Measurements from ENCODE around the gene TMPRSS11B. TPM values are rescaled to one million over a fixed set of nuclear protein-coding genes. Genes with fewer than 3 reads are reported as not detected.

TMPRSS11B gene
- total RNA-seq, 1 experiment from 2014 or later, result not detected

DNA sequence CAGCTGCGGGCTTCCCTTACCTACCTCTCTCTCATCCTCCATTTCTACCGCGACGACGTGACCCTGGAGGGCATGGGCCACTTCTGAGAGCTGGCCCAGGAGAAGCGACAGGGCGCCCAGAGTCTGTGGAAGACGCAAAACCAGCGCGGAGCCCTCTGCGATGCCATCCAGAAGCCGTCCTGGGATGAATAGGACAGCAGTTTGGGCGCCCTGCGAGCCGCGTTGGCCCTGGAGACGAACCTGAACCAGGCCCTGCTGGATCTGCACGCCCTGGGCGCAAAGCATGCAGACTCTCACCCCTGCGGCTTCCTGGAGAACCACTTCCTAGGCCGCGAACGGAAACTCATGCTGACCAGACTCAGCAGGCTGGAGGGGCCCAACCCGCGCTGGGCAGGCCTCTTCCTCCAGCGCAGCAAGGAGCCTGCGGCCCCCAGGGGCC, 63.1 kb downstream of the TMPRSS11B start:
- DNase-seq (ENCODE audit: low read depth, low spot score) (no peak), ATAC-seq (no peak)
- Histone ChIP-seq H3K9me3 (ENCODE audit: control insufficient read depth in 1 of 2, insufficient read depth in 1 of 2, low read depth in 1 of 2, low read length in 2 of 2) (no peaks in the 10 kb centered on the region), H4K20me1 (ENCODE audit: insufficient read depth) (no peaks in the 10 kb centered on the region), H3K9me2 (ENCODE audit: insufficient read depth) (no peaks in the 10 kb centered on the region), H3K4me2 (ENCODE audit: low read length) (no peak overlapping the region), H3K4me1 (ENCODE audit: control insufficient read depth in 1 of 2, insufficient read depth in 2 of 2, low read length in 2 of 2) (peaks cover 0 to 8% of the 10 kb centered on the region in 2 experiments; a peak in 2 of 4 replicates), H3K27me3 (ENCODE audit: insufficient read depth, low read length) (no peaks in the 10 kb centered on the region), H3K27ac (ENCODE audit: low read depth, low read length) (no peak overlapping the region), H3K79me2 (ENCODE audit: insufficient read depth, low read length) (no peaks in the 10 kb centered on the region), H2AFZ (ENCODE audit: low read depth, low read length, poor library complexity, severe bottlenecking) (no peak overlapping the region), H3K9ac (ENCODE audit: low read length) (no peak overlapping the region), H3K4me3 (replicated peaks in 1 of 2; ENCODE audit: low read depth in 1 of 2, low read length in 2 of 2) (no peak overlapping the region), H3K36me3 (ENCODE audit: control insufficient read depth in 1 of 2, insufficient read depth in 2 of 2, low read length in 2 of 2) (no peaks in the 10 kb centered on the region)
- ChIA-PET RAD21 (ENCODE audit: low non-redundant PET in 1 of 2, low total read pairs in 2 of 2, uncharacterized antibody in 2 of 2, unreplicated experiment in 2 of 2) (no interaction called here), CTCF (no interaction called here), POLR2A (no interaction called here)
- intact Hi-C loops (cut with micrococcal nuclease), result no loop called here
- BruUV-seq (replicated peaks), result no TSS peak
- TF ChIP-seq, protein P1, sequence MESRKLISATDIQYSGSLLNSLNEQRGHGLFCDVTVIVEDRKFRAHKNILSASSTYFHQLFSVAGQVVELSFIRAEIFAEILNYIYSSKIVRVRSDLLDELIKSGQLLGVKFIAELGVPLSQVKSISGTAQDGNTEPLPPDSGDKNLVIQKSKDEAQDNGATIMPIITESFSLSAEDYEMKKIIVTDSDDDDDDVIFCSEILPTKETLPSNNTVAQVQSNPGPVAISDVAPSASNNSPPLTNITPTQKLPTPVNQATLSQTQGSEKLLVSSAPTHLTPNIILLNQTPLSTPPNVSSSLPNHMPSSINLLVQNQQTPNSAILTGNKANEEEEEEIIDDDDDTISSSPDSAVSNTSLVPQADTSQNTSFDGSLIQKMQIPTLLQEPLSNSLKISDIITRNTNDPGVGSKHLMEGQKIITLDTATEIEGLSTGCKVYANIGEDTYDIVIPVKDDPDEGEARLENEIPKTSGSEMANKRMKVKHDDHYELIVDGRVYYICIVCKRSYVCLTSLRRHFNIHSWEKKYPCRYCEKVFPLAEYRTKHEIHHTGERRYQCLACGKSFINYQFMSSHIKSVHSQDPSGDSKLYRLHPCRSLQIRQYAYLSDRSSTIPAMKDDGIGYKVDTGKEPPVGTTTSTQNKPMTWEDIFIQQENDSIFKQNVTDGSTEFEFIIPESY (IDR thresholded peaks at IDR 0.05; ENCODE audit: extremely low read depth, insufficient replicate concordance, low read length), result no peak

DNA sequence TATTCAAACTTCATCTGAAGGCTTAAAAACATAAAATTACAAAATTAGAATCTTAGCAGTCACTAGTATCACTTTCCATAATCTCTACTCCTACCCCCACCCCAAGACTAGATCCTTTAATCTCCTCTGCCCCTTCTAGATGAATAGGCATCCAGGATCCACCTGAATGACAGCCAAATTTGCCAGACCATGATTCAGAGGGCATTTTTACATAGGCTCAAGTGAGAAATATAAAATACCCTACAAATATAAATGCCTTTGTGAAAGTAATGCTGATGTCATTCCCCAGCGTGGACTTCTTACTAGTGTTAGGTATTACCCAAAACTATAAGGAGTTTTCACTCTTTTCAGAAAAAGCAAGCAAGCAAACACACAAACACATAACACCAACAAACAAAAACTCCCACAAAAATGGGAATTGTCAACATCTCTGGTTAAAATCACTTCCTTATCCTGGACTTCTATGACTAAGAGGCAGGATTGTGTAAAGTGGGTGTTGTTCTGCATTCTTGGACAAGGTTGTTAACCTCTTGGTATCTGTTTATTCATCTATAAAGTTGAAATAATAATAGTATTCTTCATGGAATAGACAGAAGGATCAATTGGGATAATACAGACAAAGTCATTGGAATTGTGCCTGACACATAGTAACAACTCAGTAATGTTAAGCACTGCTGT, 64.5 kb downstream of the TMPRSS11B start:
- ChIA-PET RAD21 (ENCODE audit: low non-redundant PET in 1 of 2, low total read pairs in 2 of 2, uncharacterized antibody in 2 of 2, unreplicated experiment in 2 of 2) (no interaction called here), POLR2A (no interaction called here), CTCF (no interaction called here)
- TF ChIP-seq CEBPB (IDR thresholded peaks at IDR 0.05; ENCODE audit: low read depth) (peak; percentile 35; the same call in 1 of the 2 replicates), REST (IDR thresholded peaks at IDR 0.05; ENCODE audit: low read depth) (no peak), CTCF (IDR thresholded peaks at IDR 0.05 in 2 of 3, conservative IDR thresholded peaks at IDR 0.05 in 1 of 3; ENCODE audit: borderline replicate concordance in 1 of 3, insufficient read depth in 1 of 3, low read depth in 2 of 3, low read length in 2 of 3) (no peak)
- H3K4me1 ChIP-seq (ENCODE audit: control insufficient read depth in 1 of 2, insufficient read depth in 2 of 2, low read length in 2 of 2), result peaks cover 0 to 8% of the 10 kb centered on the region in 2 experiments; a peak in 2 of 4 replicates
- no peaks in the 10 kb centered on the region for H3K36me3 ChIP-seq (ENCODE audit: control insufficient read depth in 1 of 2, insufficient read depth in 2 of 2, low read length in 2 of 2)
- no peaks in the 10 kb centered on the region for H3K9me2 ChIP-seq (ENCODE audit: insufficient read depth)
- ATAC-seq (no peak), DNase-seq (ENCODE audit: low read depth, low spot score) (no peak)
- H2AFZ ChIP-seq (ENCODE audit: low read depth, low read length, poor library complexity, severe bottlenecking), result peak overlapping the region; percentile 60
- no peak overlapping the region for H3K9ac ChIP-seq (ENCODE audit: low read length)
- no peaks in the 10 kb centered on the region for H3K9me3 ChIP-seq (ENCODE audit: control insufficient read depth in 1 of 2, insufficient read depth in 1 of 2, low read depth in 1 of 2, low read length in 2 of 2)
- no peaks in the 10 kb centered on the region for H3K27me3 ChIP-seq (ENCODE audit: insufficient read depth, low read length)
- no peaks in the 10 kb centered on the region for H4K20me1 ChIP-seq (ENCODE audit: insufficient read depth)
- intact Hi-C loops (cut with micrococcal nuclease), result no loop called here
- no peak overlapping the region for H3K27ac ChIP-seq (ENCODE audit: low read depth, low read length)
- no peaks in the 10 kb centered on the region for H3K79me2 ChIP-seq (ENCODE audit: insufficient read depth, low read length)
- BruUV-seq (replicated peaks), result no TSS peak
- no peak overlapping the region for H3K4me3 ChIP-seq (replicated peaks in 1 of 2; ENCODE audit: low read depth in 1 of 2, low read length in 2 of 2)
- H3K4me2 ChIP-seq (ENCODE audit: low read length), result peak overlapping the region; percentile 42
